CD14-positive monocyte (primary cell): ENCODE results near the gene NECAB2. TPM values are rescaled to one million over a fixed set of nuclear protein-coding genes. Genes with fewer than 3 reads are reported as not detected.

ENCODE experiments used
- DNase-seq, 3 donors: peaks; one replicate each; pipeline ENCODE4 v3.0.0-alpha.2; 2011 to 2022
- H2AFZ ChIP-seq: 2 replicates; pipeline ENCODE4 v1.6.0; 2012; ENCODE audit warnings: mild to moderate bottlenecking, low read depth, low read length, inconsistent platforms; ENCODE audit not compliant: insufficient read depth, poor library complexity, severe bottlenecking
- H3K27ac ChIP-seq, 2 donors: 1 replicate in 1 of 2; 2 replicates in 1 of 2; pipeline ENCODE4 v1.5.1; 2012 to 2013; ENCODE audit warnings: low read length in 2 of 2, control low read depth in 1 of 2, inconsistent platforms in 1 of 2, low read depth in 1 of 2, mild to moderate bottlenecking in 1 of 2
- H3K27me3 ChIP-seq, 2 donors: one replicate each; pipeline versions ENCODE4 v1.6.0 to v1.6.1; 2011 to 2013; ENCODE audit warnings: low read length in 2 of 2; ENCODE audit not compliant: control insufficient read depth in 2 of 2, insufficient read depth in 2 of 2
- H3K36me3 ChIP-seq, 2 donors: replicated peaks in 1 of 2; 1 replicate in 1 of 2; 2 replicates in 1 of 2; pipeline versions ENCODE4 v1.5.1 to v1.6.1; 2012 to 2013; ENCODE audit warnings: low read length in 2 of 2, control low read depth in 1 of 2, inconsistent platforms in 1 of 2, mild to moderate bottlenecking in 1 of 2; ENCODE audit not compliant: insufficient read depth in 2 of 2, control insufficient read depth in 1 of 2
- H3K4me1 ChIP-seq, 2 donors: 1 replicate in 1 of 2; 2 replicates in 1 of 2; pipeline versions ENCODE4 v1.5.1 to v1.6.1; 2012 to 2013; ENCODE audit warnings: low read length in 2 of 2, control low read depth in 1 of 2, inconsistent platforms in 1 of 2, mild to moderate bottlenecking in 1 of 2, moderate library complexity in 1 of 2; ENCODE audit not compliant: insufficient read depth in 2 of 2, control insufficient read depth in 1 of 2
- H3K4me2 ChIP-seq: replicated peaks from 2 replicates; pipeline ENCODE3; 2012; ENCODE audit warnings: low read length, moderate library complexity, mild to moderate bottlenecking; ENCODE audit not compliant: poor library complexity, severe bottlenecking; ENCODE audit errors: extremely low read depth
- H3K4me3 ChIP-seq, 3 experiments: fragments of 200-600 bp in 1 of 3; sonication (generic) in 1 of 3; replicated peaks in 1 of 3; 1 replicate in 2 of 3; 2 replicates in 1 of 3; pipeline ENCODE4 v1.5.1; 2011 to 2013; ENCODE audit warnings: low read length in 3 of 3, mild to moderate bottlenecking in 3 of 3, control low read depth in 2 of 3, low read depth in 2 of 3, inconsistent platforms in 1 of 3, moderate library complexity in 1 of 3
- H3K79me2 ChIP-seq: 2 replicates; pipeline ENCODE4 v1.6.0; 2012; ENCODE audit warnings: mild to moderate bottlenecking, control low read depth, inconsistent platforms, low read length, moderate library complexity; ENCODE audit not compliant: insufficient read depth
- H3K9ac ChIP-seq: 2 replicates; pipeline ENCODE4 v1.6.0; 2017; ENCODE audit warnings: low read length, mild to moderate bottlenecking; ENCODE audit not compliant: insufficient read depth, poor library complexity, severe bottlenecking
- H3K9me3 ChIP-seq, 2 donors: replicated peaks in 1 of 2; 1 replicate in 1 of 2; 2 replicates in 1 of 2; pipeline versions ENCODE4 v1.5.1 to v1.6.1; 2012 to 2013; ENCODE audit warnings: low read length in 2 of 2, control low read depth in 1 of 2; ENCODE audit not compliant: control insufficient read depth in 1 of 2, insufficient read depth in 1 of 2
- H4K20me1 ChIP-seq: 2 replicates; pipeline ENCODE4 v1.6.0; 2012; ENCODE audit warnings: mild to moderate bottlenecking, low read length, control low read depth, moderate library complexity; ENCODE audit not compliant: insufficient read depth
- H3K27ac Mint-ChIP-seq, 7 donors: one replicate each; pipeline ENCODE4 v1.8.0; 2020; ENCODE audit warnings: mild to moderate bottlenecking in 7 of 7, mixed read lengths in 7 of 7, moderate library complexity in 6 of 7, inconsistent platforms in 2 of 7
- H3K27me3 Mint-ChIP-seq, 3 donors: one replicate each; pipeline ENCODE4 v1.8.0; 2021 to 2022; ENCODE audit warnings: low read depth in 3 of 3, mild to moderate bottlenecking in 3 of 3, mixed read lengths in 3 of 3, moderate library complexity in 3 of 3, inconsistent platforms in 1 of 3
- H3K36me3 Mint-ChIP-seq, 2 donors: one replicate each; pipeline ENCODE4 v1.8.0; 2020; ENCODE audit warnings: mixed read lengths in 2 of 2, inconsistent platforms in 1 of 2, mild to moderate bottlenecking in 1 of 2
- H3K4me1 Mint-ChIP-seq: one replicate; pipeline ENCODE4 v1.8.0; 2020; ENCODE audit warnings: mild to moderate bottlenecking, mixed read lengths
- H3K4me3 Mint-ChIP-seq, 2 donors: one replicate each; pipeline ENCODE4 v1.8.0; 2020; ENCODE audit warnings: mild to moderate bottlenecking in 2 of 2, mixed read lengths in 2 of 2, moderate library complexity in 1 of 2
- H3K9me3 Mint-ChIP-seq, 7 donors: one replicate each; pipeline ENCODE4 v1.8.0; 2020 to 2022; ENCODE audit warnings: mixed read lengths in 7 of 7, mild to moderate bottlenecking in 6 of 7, moderate library complexity in 6 of 7, inconsistent platforms in 2 of 7
- WGBS: methylation state at CpG from one replicate; pipeline ENCODE4 v1.1.5; 2013; ENCODE audit warnings: missing lambda C conversion rate; ENCODE audit not compliant: insufficient coverage; 5-methylcytosine and 5-hydroxymethylcytosine counted together
- intact Hi-C, 2 donors: fragments of 100-400 bp; cut with micrococcal nuclease; formaldehyde crosslinking; loops; one replicate each; pipeline versions ENCODE4 v1.15.0 to v1.15.1; 2023
- polyA plus RNA-seq, 3 donors: library from polyadenylated mRNA; depleted of rRNA in 1 of 3; unstranded in 2 of 3; stranded (reverse) in 1 of 3; fragments of 300-500 nt in 2 of 3; fragments of >200 nt in 1 of 3; fragmentation: Illumina TruSeq in 2 of 3; gene quantifications; 1 replicate in 2 of 3; 2 replicates in 1 of 3; pipeline ENCODE4 v1.2.3, GENCODE V29; 2012 to 2021
- TF ChIP-seq, protein P1 (sequence below): fragments of 200-600 bp; IDR thresholded peaks from one replicate; pipeline ENCODE4 v1.8.0; 2022; ENCODE audit warnings: antibody characterized with exemption, mild to moderate bottlenecking

NECAB2 gene
- polyA plus RNA-seq, 3 donors: 0.33 to 1.4 (median 0.52) TPM

DNA sequence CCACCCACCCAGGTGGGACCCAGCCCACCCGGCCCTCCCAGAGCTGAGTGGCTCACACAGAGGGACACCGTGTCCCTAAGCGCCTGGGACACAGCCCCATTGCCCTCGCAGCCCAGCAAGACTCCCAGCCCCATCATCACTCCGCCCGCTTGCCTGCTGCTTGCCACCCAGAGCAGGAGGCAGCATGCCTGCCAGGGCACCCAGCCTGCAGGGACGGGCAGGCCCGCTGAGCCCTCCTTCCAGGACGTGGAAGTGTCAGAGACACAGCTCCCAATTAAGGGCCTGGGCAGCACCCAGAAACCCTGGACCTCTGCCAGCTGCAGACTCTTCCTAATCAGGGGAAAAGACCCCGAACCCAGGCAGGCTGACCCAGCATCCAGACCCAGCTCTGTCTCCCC, 32.2 kb upstream of the NECAB2 start:
- no peaks in the 10 kb centered on the region for H3K9me3 ChIP-seq
- no peaks in the 10 kb centered on the region for H4K20me1 ChIP-seq
- Mint-ChIP-seq H3K27me3 (peaks cover 3 to 7% (median 4%) of the 10 kb centered on the region in 3 donors), H3K36me3 (peaks cover 7 to 9% of the 10 kb centered on the region in 2 donors), H3K4me3 (no peak overlapping the region), H3K9me3 (peaks cover 0 to 11% (median 2%) of the 10 kb centered on the region in 7 donors), H3K27ac (no peak overlapping the region), H3K4me1 (peaks cover 13% of the 10 kb centered on the region)
- no peak overlapping the region for H3K4me3 ChIP-seq
- no peaks in the 10 kb centered on the region for H3K36me3 ChIP-seq
- WGBS: 96% methylated on average over 7 of the region's 10 CpGs
- no peak overlapping the region for H3K27ac ChIP-seq
- no peak for DNase-seq
- H3K79me2 ChIP-seq: no peaks in the 10 kb centered on the region
- TF ChIP-seq, protein P1, sequence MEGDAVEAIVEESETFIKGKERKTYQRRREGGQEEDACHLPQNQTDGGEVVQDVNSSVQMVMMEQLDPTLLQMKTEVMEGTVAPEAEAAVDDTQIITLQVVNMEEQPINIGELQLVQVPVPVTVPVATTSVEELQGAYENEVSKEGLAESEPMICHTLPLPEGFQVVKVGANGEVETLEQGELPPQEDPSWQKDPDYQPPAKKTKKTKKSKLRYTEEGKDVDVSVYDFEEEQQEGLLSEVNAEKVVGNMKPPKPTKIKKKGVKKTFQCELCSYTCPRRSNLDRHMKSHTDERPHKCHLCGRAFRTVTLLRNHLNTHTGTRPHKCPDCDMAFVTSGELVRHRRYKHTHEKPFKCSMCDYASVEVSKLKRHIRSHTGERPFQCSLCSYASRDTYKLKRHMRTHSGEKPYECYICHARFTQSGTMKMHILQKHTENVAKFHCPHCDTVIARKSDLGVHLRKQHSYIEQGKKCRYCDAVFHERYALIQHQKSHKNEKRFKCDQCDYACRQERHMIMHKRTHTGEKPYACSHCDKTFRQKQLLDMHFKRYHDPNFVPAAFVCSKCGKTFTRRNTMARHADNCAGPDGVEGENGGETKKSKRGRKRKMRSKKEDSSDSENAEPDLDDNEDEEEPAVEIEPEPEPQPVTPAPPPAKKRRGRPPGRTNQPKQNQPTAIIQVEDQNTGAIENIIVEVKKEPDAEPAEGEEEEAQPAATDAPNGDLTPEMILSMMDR: no peak
- intact Hi-C loops: no loop called here
- H3K27me3 ChIP-seq: no peaks in the 10 kb centered on the region
- H3K4me2 ChIP-seq: no peak overlapping the region
- H3K9ac ChIP-seq: no peak overlapping the region
- peaks cover 16 to 17% of the 10 kb centered on the region in 2 donors for H3K4me1 ChIP-seq
- H2AFZ ChIP-seq: no peak overlapping the region

DNA sequence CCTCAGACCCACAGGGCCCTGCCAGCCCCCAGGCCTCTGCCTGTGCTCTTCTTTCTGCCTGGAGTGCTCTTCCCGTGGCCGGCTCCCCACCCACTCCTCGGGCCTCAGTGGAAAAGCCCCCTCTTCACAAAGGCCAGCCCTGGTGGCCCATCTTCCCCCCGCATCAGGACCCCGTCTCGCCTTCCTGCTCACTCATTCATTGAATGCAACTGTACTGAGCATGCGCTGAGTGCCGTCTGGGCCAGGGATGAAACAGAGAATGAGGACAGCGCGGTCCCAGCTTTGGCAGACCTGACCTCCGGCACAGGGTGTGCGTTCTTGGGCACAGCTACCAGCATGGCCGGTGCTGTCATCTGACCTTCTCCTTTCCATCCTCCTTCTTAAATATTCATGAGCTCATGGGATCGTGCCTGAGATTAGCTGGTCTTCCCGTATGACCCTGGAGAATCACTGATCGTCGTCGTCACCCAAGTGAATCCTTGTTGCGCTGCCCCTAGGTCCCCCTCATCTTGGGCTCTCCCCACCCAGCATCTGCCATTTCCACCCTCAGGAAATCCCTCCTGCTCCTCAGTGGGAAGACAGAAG, 31.4 kb upstream of the NECAB2 start:
- TF ChIP-seq, protein P1: no peak
- no peak overlapping the region for H3K4me3 Mint-ChIP-seq
- 98% methylated on average over 18 of the region's 19 CpGs for WGBS
- Histone ChIP-seq H3K4me2 (no peak overlapping the region), H3K4me1 (peaks cover 16 to 17% of the 10 kb centered on the region in 2 donors), H4K20me1 (no peaks in the 10 kb centered on the region), H3K9me3 (no peaks in the 10 kb centered on the region), H3K27ac (no peak overlapping the region), H3K79me2 (no peaks in the 10 kb centered on the region), H3K4me3 (no peak overlapping the region), H3K9ac (no peak overlapping the region), H2AFZ (no peak overlapping the region), H3K27me3 (no peaks in the 10 kb centered on the region), H3K36me3 (no peaks in the 10 kb centered on the region)
- peak overlapping the region in 1 of 7 donors; percentile 3 for H3K27ac Mint-ChIP-seq
- no peak for DNase-seq
- H3K4me1 Mint-ChIP-seq: peaks cover 13% of the 10 kb centered on the region
- H3K9me3 Mint-ChIP-seq: peaks cover 0 to 11% (median 2%) of the 10 kb centered on the region in 7 donors
- H3K27me3 Mint-ChIP-seq: peaks cover 3 to 7% (median 4%) of the 10 kb centered on the region in 3 donors
- H3K36me3 Mint-ChIP-seq: peaks cover 7 to 9% of the 10 kb centered on the region in 2 donors
- intact Hi-C loops: no loop called here
